HG02798 (cell line): ENCODE data around the gene KRT80.

Experiments used
- ATAC-seq: cut with Tn5 transposase; IDR thresholded peaks from one replicate; pipeline ENCODE4 v1.9.1; 2021; ENCODE audit warnings: mild to moderate bottlenecking; ENCODE audit not compliant: unreplicated experiment, poor library complexity

The KRT80 gene

GRCh38 chr12:52119398-52120254, 72.2 kb downstream of the KRT80 start:
- no peak for ATAC-seq
